Measurements from ENCODE around the gene ZNF214. TPM values are rescaled to one million over a fixed set of nuclear protein-coding genes. Genes with fewer than 3 reads are reported as not detected.
A peak's percentile ranks its signal among the peaks of the same experiment; 100 is the strongest.

The ZNF214 gene
- total RNA-seq: 1 to 10 TPM; 1.3 to 2.3 TPM
- polyA plus RNA-seq: 1 to 10 TPM in 1 of 2 donors, under 1 TPM in 1; 0.57 to 1.1 TPM

DNA sequence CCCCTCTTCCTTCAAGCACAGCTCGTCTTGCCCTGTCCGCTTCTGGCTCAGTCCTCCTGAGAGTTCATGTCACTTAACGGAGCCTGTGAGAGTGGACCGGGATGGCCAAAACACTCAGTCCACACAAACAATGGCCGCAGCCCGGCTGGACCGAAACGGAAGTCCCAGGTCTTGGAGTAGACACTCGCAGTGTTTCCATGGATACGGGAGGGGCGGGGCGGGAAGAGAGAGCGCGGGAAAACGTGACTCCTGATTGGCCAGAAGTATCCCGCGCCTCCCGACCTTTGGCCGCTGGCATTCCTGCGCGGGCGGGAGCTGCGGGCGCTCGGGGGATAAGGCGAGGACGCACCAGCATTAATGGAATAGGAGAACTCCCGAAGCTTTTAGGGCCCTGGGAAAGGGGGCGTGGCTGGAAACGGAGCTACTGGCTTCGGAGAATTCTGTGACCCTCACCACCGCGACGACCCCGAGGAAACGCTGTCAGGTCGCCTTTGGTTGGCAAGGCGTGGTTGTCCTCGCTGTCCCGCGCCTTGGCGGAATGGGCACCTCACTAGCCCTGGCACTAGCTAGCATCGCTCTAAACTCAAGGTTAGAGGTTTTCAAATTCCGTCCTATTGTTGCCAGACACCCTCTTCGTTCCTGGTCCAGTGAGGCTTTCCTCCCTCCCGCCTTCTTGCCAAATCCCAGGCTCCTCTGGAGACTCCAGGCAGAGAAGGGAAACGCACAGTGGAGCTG, at the start of gene ZNF214, which contains the start of gene NLRP14:
Gene ZNF214 (minus strand): TSS at position 164 of the 735 bp plus-strand sequence. CDS start 17,511 bp downstream, outside the sequence.
Gene NLRP14 (plus strand): TSS at position 297 of the 735 bp plus-strand sequence. CDS start 18,108 bp downstream, outside the sequence.
- Histone ChIP-seq H3K36me3 (ENCODE audit: control insufficient read depth in 4 of 4, insufficient read depth in 3 of 4, low read depth in 1 of 4, low read length in 3 of 4) (no peaks in the 10 kb centered on the region), H3K27ac (ENCODE audit: low read depth in 1 of 2, low read length in 2 of 2) (peak within 1 kb of the TSS; percentile 26 to 77), H3K9ac (ENCODE audit: low read depth in 1 of 2, low read length in 2 of 2) (peak within 1 kb of the TSS; percentile 21 to 65), H3K4me3 (ENCODE audit: low read depth in 1 of 3, low read length in 3 of 3) (peak within 1 kb of the TSS; percentile 64 to 99 (median 70)), H3K27me3 (ENCODE audit: control insufficient read depth in 4 of 4, insufficient read depth in 4 of 4, low read length in 3 of 4) (no peaks in the 10 kb centered on the region), H3K4me1 (ENCODE audit: control insufficient read depth in 4 of 4, insufficient read depth in 4 of 4, low read length in 3 of 4) (peaks cover 0 to 18% (median 12%) of the 10 kb centered on the region in 4 donors), H3K9me3 (ENCODE audit: control insufficient read depth in 4 of 4, low read length in 3 of 4) (no peaks in the 10 kb centered on the region)
- WGBS: 2% methylated on average over 47 of the region's 47 CpGs
- peak; percentile 89 for TF ChIP-seq SP1 (IDR thresholded peaks at IDR 0.05)
- TF ChIP-seq FOXA2 (IDR thresholded peaks at IDR 0.05): no peak
- TF ChIP-seq RAD21 (IDR thresholded peaks at IDR 0.05): peak in 1 of 2 donors; percentile 4
- TF ChIP-seq JUND (IDR thresholded peaks at IDR 0.05): no peak
- TF ChIP-seq, protein P1, sequence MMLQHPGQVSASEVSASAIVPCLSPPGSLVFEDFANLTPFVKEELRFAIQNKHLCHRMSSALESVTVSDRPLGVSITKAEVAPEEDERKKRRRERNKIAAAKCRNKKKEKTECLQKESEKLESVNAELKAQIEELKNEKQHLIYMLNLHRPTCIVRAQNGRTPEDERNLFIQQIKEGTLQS (IDR thresholded peaks at IDR 0.05): no peak
- TF ChIP-seq NR2F2 (IDR thresholded peaks at IDR 0.05): peak; percentile 96
- no peak for TF ChIP-seq TAF1 (conservative IDR thresholded peaks at IDR 0.05)
- TF ChIP-seq YY1 (IDR thresholded peaks at IDR 0.05): peak; percentile 97
- peak in 1 of 2 donors; percentile 85 for TF ChIP-seq GABPA (IDR thresholded peaks at IDR 0.05 in 1 of 2, conservative IDR thresholded peaks at IDR 0.05 in 1 of 2)
- TF ChIP-seq, protein P2, sequence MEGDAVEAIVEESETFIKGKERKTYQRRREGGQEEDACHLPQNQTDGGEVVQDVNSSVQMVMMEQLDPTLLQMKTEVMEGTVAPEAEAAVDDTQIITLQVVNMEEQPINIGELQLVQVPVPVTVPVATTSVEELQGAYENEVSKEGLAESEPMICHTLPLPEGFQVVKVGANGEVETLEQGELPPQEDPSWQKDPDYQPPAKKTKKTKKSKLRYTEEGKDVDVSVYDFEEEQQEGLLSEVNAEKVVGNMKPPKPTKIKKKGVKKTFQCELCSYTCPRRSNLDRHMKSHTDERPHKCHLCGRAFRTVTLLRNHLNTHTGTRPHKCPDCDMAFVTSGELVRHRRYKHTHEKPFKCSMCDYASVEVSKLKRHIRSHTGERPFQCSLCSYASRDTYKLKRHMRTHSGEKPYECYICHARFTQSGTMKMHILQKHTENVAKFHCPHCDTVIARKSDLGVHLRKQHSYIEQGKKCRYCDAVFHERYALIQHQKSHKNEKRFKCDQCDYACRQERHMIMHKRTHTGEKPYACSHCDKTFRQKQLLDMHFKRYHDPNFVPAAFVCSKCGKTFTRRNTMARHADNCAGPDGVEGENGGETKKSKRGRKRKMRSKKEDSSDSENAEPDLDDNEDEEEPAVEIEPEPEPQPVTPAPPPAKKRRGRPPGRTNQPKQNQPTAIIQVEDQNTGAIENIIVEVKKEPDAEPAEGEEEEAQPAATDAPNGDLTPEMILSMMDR (IDR thresholded peaks at IDR 0.05; ENCODE audit: low read depth, low read length, missing input control): no peak
- peak; percentile 31 to 52 for TF ChIP-seq RXRA (IDR thresholded peaks at IDR 0.05)
- TF ChIP-seq, protein P3, sequence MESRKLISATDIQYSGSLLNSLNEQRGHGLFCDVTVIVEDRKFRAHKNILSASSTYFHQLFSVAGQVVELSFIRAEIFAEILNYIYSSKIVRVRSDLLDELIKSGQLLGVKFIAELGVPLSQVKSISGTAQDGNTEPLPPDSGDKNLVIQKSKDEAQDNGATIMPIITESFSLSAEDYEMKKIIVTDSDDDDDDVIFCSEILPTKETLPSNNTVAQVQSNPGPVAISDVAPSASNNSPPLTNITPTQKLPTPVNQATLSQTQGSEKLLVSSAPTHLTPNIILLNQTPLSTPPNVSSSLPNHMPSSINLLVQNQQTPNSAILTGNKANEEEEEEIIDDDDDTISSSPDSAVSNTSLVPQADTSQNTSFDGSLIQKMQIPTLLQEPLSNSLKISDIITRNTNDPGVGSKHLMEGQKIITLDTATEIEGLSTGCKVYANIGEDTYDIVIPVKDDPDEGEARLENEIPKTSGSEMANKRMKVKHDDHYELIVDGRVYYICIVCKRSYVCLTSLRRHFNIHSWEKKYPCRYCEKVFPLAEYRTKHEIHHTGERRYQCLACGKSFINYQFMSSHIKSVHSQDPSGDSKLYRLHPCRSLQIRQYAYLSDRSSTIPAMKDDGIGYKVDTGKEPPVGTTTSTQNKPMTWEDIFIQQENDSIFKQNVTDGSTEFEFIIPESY (IDR thresholded peaks at IDR 0.05): no peak
- no peak for TF ChIP-seq FOXA1 (IDR thresholded peaks at IDR 0.05)
- peak; percentile 78 to 82 for TF ChIP-seq HNF4A (conservative IDR thresholded peaks at IDR 0.05)
- TF ChIP-seq HNF4G (IDR thresholded peaks at IDR 0.05): peak; percentile 58
- TF ChIP-seq, protein P4, sequence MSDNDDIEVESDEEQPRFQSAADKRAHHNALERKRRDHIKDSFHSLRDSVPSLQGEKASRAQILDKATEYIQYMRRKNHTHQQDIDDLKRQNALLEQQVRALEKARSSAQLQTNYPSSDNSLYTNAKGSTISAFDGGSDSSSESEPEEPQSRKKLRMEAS (IDR thresholded peaks at IDR 0.05): no peak
- TF ChIP-seq EGR1 (IDR thresholded peaks at IDR 0.05; ENCODE audit: low read depth in 2 of 2): peak in 1 of 2 donors; percentile 8
- TF ChIP-seq, protein P5, sequence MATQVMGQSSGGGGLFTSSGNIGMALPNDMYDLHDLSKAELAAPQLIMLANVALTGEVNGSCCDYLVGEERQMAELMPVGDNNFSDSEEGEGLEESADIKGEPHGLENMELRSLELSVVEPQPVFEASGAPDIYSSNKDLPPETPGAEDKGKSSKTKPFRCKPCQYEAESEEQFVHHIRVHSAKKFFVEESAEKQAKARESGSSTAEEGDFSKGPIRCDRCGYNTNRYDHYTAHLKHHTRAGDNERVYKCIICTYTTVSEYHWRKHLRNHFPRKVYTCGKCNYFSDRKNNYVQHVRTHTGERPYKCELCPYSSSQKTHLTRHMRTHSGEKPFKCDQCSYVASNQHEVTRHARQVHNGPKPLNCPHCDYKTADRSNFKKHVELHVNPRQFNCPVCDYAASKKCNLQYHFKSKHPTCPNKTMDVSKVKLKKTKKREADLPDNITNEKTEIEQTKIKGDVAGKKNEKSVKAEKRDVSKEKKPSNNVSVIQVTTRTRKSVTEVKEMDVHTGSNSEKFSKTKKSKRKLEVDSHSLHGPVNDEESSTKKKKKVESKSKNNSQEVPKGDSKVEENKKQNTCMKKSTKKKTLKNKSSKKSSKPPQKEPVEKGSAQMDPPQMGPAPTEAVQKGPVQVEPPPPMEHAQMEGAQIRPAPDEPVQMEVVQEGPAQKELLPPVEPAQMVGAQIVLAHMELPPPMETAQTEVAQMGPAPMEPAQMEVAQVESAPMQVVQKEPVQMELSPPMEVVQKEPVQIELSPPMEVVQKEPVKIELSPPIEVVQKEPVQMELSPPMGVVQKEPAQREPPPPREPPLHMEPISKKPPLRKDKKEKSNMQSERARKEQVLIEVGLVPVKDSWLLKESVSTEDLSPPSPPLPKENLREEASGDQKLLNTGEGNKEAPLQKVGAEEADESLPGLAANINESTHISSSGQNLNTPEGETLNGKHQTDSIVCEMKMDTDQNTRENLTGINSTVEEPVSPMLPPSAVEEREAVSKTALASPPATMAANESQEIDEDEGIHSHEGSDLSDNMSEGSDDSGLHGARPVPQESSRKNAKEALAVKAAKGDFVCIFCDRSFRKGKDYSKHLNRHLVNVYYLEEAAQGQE (IDR thresholded peaks at IDR 0.05): peak; percentile 38
- peak; percentile 84 for DNase-seq (ENCODE audit: low spot score)
